ENCODE data around the gene CALHM1.
"Not testable (repeated sequence)": the region's sequence is repeated elsewhere in the genome, so short reads cannot be mapped to it uniquely, and the experiment has no call there.

Gene CALHM1, protein sequence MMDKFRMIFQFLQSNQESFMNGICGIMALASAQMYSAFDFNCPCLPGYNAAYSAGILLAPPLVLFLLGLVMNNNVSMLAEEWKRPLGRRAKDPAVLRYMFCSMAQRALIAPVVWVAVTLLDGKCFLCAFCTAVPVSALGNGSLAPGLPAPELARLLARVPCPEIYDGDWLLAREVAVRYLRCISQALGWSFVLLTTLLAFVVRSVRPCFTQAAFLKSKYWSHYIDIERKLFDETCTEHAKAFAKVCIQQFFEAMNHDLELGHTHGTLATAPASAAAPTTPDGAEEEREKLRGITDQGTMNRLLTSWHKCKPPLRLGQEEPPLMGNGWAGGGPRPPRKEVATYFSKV

GRCh38 chr10:103458720-103459119 is at the start of gene CALHM1:
CALHM1 (minus strand) TSS chr10:103458900; CDS start chr10:103458751, 149 bp downstream.
- DNase-seq = peak; percentile 24

DNA sequence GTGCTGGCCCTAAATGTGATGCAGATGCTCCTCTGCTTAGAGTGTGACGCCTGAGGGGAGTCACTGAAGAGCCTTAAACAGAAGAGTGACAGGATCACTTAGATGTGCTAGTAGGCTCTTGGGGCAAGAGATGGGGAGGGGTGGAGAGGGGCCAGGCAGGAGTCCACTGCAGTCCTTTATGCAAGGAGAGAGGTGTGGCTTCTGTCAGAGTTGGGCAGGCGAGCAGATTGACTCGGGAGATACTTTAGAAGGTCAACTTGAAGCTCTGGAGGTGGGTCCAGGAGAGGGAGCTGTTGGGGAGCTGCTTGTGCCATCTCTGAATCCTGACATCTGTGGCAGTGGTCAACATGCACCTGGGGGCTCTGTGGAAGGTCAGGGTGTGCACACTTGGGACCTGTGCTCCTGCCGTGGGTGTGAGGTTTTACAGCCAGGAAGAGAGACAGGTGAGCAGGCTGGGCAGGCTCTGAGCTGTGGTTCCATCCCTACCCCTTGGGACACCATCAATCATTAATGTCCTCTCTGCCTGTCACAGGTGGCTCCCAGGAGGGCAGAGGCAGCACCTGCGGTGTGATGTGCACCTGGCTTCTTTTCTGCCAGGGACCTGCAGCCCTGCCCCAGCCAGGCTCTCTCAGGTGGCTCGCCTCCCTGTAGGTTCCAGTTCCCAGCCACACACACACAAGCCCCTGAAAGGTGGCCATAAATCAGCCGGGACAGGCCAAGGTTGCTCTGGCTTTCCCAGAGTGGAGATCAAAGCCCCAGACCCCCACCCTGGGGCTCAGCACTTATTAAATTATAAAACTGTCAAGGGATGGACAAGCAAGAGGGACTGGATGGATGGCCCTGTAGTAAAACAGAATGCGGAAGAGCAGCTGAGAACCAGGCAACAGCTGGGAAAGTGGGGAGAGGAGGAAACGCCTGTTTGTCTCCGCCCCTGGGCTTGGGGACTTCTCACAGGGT is 48.8 kb upstream of the CALHM1 start:
- DNase-seq = no peak

DNA sequence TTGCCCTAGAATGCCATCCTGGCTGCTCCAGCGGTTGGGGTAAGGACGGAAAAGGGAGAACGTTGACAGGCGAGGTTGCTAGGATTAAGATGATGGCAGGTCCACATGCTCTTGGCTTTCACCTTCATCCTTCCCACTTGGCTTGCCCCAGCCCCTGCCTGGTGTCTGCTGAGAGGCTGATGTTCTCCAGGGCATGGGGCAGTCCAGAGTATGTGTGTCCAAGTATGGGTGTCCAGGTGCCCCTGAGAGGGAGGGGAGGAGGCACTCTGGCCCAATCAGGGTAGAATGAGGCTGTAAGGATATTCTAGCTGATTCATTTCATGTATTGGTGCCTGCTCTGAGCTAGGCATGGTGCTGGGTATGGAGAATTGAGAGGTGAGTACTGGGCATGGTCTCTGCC is 47.4 kb upstream of the CALHM1 start:
- no peak for DNase-seq

GRCh38 chr10:103504181-103504783 is 45.6 kb upstream of the CALHM1 start:
- peak; percentile 60 for DNase-seq

- DNase-seq = not testable (repeated sequence)
Measured at GRCh38 chr10:103503777-103504176, 45.1 kb upstream of the CALHM1 start.

- DNase-seq = no peak
Measured at GRCh38 chr10:103502849-103503660, 44.4 kb upstream of the CALHM1 start.

GRCh38 chr10:103501186-103501585 is 42.5 kb upstream of the CALHM1 start:
- DNase-seq = no peak

- no peak for DNase-seq
Measured at GRCh38 chr10:103500481-103500880, 41.8 kb upstream of the CALHM1 start.

DNA sequence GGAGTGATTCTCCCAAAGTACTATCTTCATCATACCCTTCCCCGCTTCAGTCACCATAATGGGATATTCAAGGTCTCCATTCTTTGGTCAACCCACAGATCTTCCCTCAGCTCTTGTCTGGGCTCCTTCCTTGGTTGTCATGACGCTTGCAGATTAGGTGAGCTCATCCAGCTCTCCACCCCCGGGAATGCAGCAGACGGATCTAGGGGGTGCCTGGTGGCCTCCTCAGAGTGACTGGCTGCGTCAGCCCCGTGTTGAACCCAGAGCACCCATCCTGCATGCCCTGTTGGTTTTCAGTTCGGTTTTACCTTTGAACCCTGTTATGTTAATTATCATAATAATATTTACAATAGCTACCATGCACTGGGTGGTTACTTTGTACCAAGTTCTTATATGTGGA is 41.2 kb upstream of the CALHM1 start:
- no peak for DNase-seq

DNA sequence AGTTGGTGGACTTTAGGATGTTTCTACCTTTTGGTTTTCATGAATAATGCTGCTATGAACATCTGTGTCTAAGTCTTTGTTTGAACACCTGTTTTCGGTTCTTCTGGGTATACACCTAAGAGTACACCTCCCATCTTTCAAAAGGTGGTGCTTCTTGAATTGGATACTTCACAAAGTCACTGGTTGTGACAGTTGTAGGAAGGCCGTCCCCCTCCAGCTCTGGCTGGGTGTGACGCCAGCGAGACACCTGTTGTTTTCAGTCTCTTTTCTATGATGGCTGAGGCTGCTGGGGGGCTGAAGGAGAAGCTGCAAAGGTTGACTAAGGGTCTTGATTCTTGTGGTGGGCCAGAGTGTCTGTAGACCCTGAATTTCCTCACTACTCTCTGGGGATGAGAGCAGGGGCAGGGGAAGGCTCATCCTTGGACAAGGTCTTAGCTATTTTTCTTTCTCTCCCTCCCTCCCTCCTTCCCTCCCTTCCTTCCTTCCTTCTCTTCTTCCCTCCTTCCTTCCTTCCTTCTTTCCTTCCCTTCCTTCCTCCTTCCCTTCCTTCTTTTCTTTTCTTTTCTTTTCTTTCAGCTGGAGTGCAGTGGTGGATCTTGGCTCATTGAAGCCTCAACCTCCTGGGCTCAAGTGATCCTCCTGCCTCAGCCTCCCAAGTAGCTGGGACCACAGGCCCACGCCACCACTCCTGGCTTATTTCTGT is 40.4 kb upstream of the CALHM1 start:
- no peak for DNase-seq

GRCh38 chr10:103497161-103497915 is 38.6 kb upstream of the CALHM1 start:
- DNase-seq = no peak

- no peak for DNase-seq
Measured at GRCh38 chr10:103495321-103495720, 36.6 kb upstream of the CALHM1 start.

- DNase-seq = peak; percentile 45
Measured at GRCh38 chr10:103493916-103494877, 35.5 kb upstream of the CALHM1 start.

DNA sequence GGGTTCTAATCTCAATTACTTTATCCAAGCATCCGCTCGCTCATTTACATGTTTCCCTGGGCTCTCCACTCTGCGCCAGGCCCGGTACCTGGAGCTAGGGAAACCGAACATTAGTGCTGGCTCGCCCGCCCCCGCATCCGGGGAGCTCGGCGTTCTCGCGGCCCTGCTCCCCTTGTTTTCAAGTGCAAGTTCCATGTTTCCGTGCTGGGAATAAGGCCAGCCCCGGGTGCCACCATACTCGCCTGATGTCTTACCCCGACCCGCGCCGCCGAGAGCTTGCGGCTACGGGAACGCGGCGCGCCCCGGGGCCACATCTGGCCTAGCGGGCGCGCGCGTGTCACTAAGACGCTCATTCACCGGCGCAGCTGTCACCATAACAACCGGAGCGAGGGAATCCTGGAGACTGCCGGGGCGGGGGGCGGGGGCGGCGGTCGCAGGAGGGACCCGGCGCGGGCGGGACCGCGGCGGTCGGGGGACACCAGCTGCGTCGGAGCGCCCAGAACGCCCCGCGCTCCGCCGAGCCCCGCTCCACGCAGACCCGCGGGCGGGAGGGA is 34.7 kb upstream of the CALHM1 start, which contains the start of gene NEURL1:
NEURL1 (plus strand) TSS at position 344 of the 554 bp plus-strand sequence. CDS start 683 bp downstream, outside the sequence.
- peak; percentile 31 for DNase-seq

- no peak for DNase-seq
Measured at GRCh38 chr10:103492655-103493261, 34.1 kb upstream of the CALHM1 start.

GRCh38 chr10:103491729-103492364 is 33.1 kb upstream of the CALHM1 start:
- no peak for DNase-seq

DNA sequence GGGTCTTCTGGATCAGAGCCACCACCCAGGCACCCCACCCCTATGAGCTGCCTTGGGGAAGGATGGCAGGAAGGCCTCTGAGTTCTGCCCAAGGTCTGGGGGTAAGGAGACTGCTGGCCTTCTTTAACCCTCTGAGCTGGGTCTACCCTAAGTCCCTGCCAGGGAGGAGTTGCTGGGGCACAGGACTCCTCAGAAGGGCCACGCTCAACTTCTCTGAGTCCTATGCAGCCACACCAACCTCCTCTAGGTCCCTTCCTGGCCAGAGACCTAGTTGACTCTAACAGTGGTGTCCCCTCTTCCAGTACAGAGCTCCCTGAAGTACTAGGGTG is 32.2 kb upstream of the CALHM1 start:
- no peak for DNase-seq

GRCh38 chr10:103487410-103487708 is 28.7 kb upstream of the CALHM1 start:
- DNase-seq = no peak

Data from activated CD4-positive, alpha-beta T cell treated with anti-CD3 and anti-CD28 coated beads for 48 hours (primary cell).